HepG2 (cell line): ENCODE results near the gene CA10. TPM values are rescaled to one million over a fixed set of nuclear protein-coding genes. Genes with fewer than 3 reads are reported as not detected.

Experiments used
- ATAC-seq: fragments of 200-7000 bp; cut with Tn5 transposase; 3 replicates; pipeline ENCODE4 v1.9.1; 2020; ENCODE audit warnings: mild to moderate bottlenecking, moderate library complexity
- BruUV-seq: library from RNA; stranded (reverse); fragments of 400-500 nt; replicated peaks from 2 replicates; lab custom pipeline; 2021; lab: Mats Ljungman, UMichigan
- CTCF ChIA-PET: fragments of 300-600 bp; formaldehyde crosslinking; extraction: SDS; loops from one replicate; lab custom pipeline; 2021; ENCODE audit warnings: low total read pairs, inconsistent platforms, low intra/inter-chr PET ratio; lab: Yijun Ruan, JAX
- POLR2A ChIA-PET: fragments of 350-600 bp; sonication (Branson Sonifier 250); formaldehyde crosslinking; loops from one replicate; lab custom pipeline; 2020; ENCODE audit warnings: antibody characterized with exemption, inconsistent platforms; lab: Yijun Ruan, JAX
- DNase-seq: peaks from one replicate; pipeline ENCODE4 v3.0.0-alpha.2; 2015; ENCODE audit warnings: low spot score
- FAIRE-seq: peaks from 3 replicates; lab custom pipeline; 2011; peaks lifted over from hg19 to GRCh38; lab: Jason Lieb, UNC
- H2AFZ ChIP-seq: one replicate; pipeline ENCODE4 v1.6.1; 2011; ENCODE audit warnings: low read length, inconsistent platforms
- H3K27ac ChIP-seq: fragments of 300-600 bp; 3 replicates; pipeline ENCODE4 v1.8.0; 2011; ENCODE audit warnings: mixed run types, mild to moderate bottlenecking, mixed read lengths, low read length, inconsistent platforms; ENCODE audit not compliant: insufficient read depth; ENCODE audit errors: extremely low read length
- H3K27me3 ChIP-seq, 2 experiments: fragments of 200-600 bp in 1 of 2; 2 replicates in 1 of 2; 3 replicates in 1 of 2; pipeline versions ENCODE4 v1.6.0 to v1.8.0; 2011; ENCODE audit warnings: low read length in 2 of 2, mild to moderate bottlenecking in 2 of 2, moderate library complexity in 2 of 2, inconsistent platforms in 1 of 2; ENCODE audit not compliant: insufficient read depth in 2 of 2, control insufficient read depth in 1 of 2
- H3K36me3 ChIP-seq, 2 experiments: fragments of 200-600 bp in 1 of 2; replicated peaks in 1 of 2; 2 replicates in 1 of 2; 3 replicates in 1 of 2; pipeline versions ENCODE4 v1.5.1 to v1.8.0; 2011; ENCODE audit warnings: low read length in 2 of 2, inconsistent platforms in 1 of 2; ENCODE audit not compliant: insufficient read depth in 2 of 2, control insufficient read depth in 1 of 2
- H3K4me1 ChIP-seq: 2 replicates; pipeline ENCODE4 v1.5.1; 2012; ENCODE audit warnings: low read length, inconsistent platforms; ENCODE audit not compliant: insufficient read depth
- H3K4me2 ChIP-seq: 2 replicates; pipeline ENCODE4 v1.6.0; 2011; ENCODE audit warnings: low read depth, low read length, inconsistent platforms
- H3K4me3 ChIP-seq, 3 experiments: fragments of 200-600 bp in 1 of 3; sonication (generic), shearing (Covaris generic) in 1 of 3; replicated peaks in 1 of 3; 2 replicates each; pipeline ENCODE4 v1.5.1; 2011 to 2016; ENCODE audit warnings: low read length in 3 of 3, inconsistent platforms in 2 of 3, low read depth in 2 of 3, mild to moderate bottlenecking in 2 of 3, control low read depth in 1 of 3, mixed read lengths in 1 of 3; ENCODE audit not compliant: insufficient read depth in 1 of 3
- H3K79me2 ChIP-seq: one replicate; pipeline ENCODE4 v1.6.1; 2011; ENCODE audit warnings: low read length, inconsistent platforms; ENCODE audit not compliant: insufficient read depth
- H3K9ac ChIP-seq: 2 replicates; pipeline ENCODE4 v1.6.0; 2011; ENCODE audit warnings: mild to moderate bottlenecking, low read depth, low read length, inconsistent platforms; ENCODE audit not compliant: insufficient read depth
- H3K9me3 ChIP-seq: 2 replicates; pipeline ENCODE4 v1.5.1; 2012; ENCODE audit warnings: mild to moderate bottlenecking, low read length
- H4K20me1 ChIP-seq: 2 replicates; pipeline ENCODE4 v1.6.0; 2011; ENCODE audit warnings: inconsistent platforms, mild to moderate bottlenecking, low read length, moderate library complexity; ENCODE audit not compliant: insufficient read depth
- AGO2 ChIP-seq: fragments of 200-400 bp; formaldehyde crosslinking; optimal IDR thresholded peaks from 2 replicates; pipeline ENCODE3; 2017; ENCODE audit warnings: mild to moderate bottlenecking, low read depth, low read length, moderate library complexity
- BCL6 ChIP-seq: IDR thresholded peaks from 2 replicates; pipeline ENCODE4 v1.6.1; 2016; ENCODE audit warnings: missing genetic modification reagents, missing compliant biosample characterization
- BCLAF1 ChIP-seq: fragments of 450-650 bp; IDR thresholded peaks from 2 replicates; pipeline ENCODE4 v1.6.1; 2017; ENCODE audit warnings: mild to moderate bottlenecking
- POGZ ChIP-seq: sonication (generic); formaldehyde crosslinking; IDR thresholded peaks from 2 replicates; pipeline ENCODE4 v1.4.0; 2020; ENCODE audit warnings: mild to moderate bottlenecking, missing genetic modification reagents
- ZFP41 ChIP-seq: sonication (generic); formaldehyde crosslinking; IDR thresholded peaks from 2 replicates; pipeline ENCODE4 v1.4.0; 2020; ENCODE audit warnings: mild to moderate bottlenecking, missing genetic modification reagents, borderline replicate concordance
- in situ Hi-C: cut with HindIII; loops from 2 replicates; pipeline ENCODE4 v1.10.0; 2017; ENCODE audit warnings: low pct_unique_long_range_greater_than_20kb; ENCODE audit not compliant: extremely low pct_ligation_motif_present
- intact Hi-C: fragments of 100-400 bp; cut with micrococcal nuclease; formaldehyde crosslinking; loops from one replicate; pipeline ENCODE4 v1.10.0; 2022; ENCODE audit not compliant: unreplicated experiment
- polyA plus RNA-seq, 8 experiments: library from polyadenylated mRNA; depleted of rRNA in 3 of 8; stranded (reverse) in 7 of 8; unstranded in 1 of 8; fragments of >200 nt; fragmentation: Illumina TruSeq in 4 of 8; extraction: Trizol in 4 of 8; gene quantifications; 2 replicates each; pipeline versions ENCODE4 v1.2.1 to v1.2.3, GENCODE V29; 2011 to 2016; ENCODE audit warnings: low read depth in 4 of 8, missing spikeins in 1 of 8, mixed read lengths in 1 of 8; ENCODE audit not compliant: insufficient read depth in 1 of 8
- total RNA-seq, 5 experiments: library from RNA; depleted of rRNA; stranded (reverse); fragments of >200 nt; fragmentation: Illumina TruSeq; extraction: Trizol; gene quantifications; 2 replicates each; pipeline ENCODE4 v1.2.3, GENCODE V29; 2016; ENCODE audit warnings: low read depth in 1 of 5
- TF ChIP-seq, protein P1 (sequence below): sonication (generic); formaldehyde crosslinking; IDR thresholded peaks from 2 replicates; pipeline ENCODE4 v1.4.0; 2020; ENCODE audit warnings: missing genetic modification reagents, mild to moderate bottlenecking, borderline replicate concordance

CA10 gene
- total and polyA plus RNA-seq, 2 of the 13 experiments (the other 11 are each of a cell fraction or from before 2014, with no cell fraction given), result not detected

- in situ Hi-C loops (no loop called here), intact Hi-C loops (no loop called here)
- Histone ChIP-seq H3K4me1 (no peaks in the 10 kb centered on the region), H3K9ac (no peak overlapping the region), H4K20me1 (no peaks in the 10 kb centered on the region), H2AFZ (no peak overlapping the region), H3K4me2 (no peak overlapping the region), H3K36me3 (no peaks in the 10 kb centered on the region), H3K79me2 (no peaks in the 10 kb centered on the region), H3K27me3 (no peaks in the 10 kb centered on the region), H3K27ac (no peak overlapping the region), H3K9me3 (no peaks in the 10 kb centered on the region), H3K4me3 (no peak overlapping the region)
- CTCF ChIA-PET, result no interaction called here
- no TSS peak for BruUV-seq
- no peak for DNase-seq
- POLR2A ChIA-PET, result no interaction called here
- TF ChIP-seq AGO2 (no peak), ZFP41 (CRISPR knock-in tag) (no peak), BCL6 (no peak), BCLAF1 (no peak), POGZ (CRISPR knock-in tag) (no peak)
- TF ChIP-seq, protein P1, sequence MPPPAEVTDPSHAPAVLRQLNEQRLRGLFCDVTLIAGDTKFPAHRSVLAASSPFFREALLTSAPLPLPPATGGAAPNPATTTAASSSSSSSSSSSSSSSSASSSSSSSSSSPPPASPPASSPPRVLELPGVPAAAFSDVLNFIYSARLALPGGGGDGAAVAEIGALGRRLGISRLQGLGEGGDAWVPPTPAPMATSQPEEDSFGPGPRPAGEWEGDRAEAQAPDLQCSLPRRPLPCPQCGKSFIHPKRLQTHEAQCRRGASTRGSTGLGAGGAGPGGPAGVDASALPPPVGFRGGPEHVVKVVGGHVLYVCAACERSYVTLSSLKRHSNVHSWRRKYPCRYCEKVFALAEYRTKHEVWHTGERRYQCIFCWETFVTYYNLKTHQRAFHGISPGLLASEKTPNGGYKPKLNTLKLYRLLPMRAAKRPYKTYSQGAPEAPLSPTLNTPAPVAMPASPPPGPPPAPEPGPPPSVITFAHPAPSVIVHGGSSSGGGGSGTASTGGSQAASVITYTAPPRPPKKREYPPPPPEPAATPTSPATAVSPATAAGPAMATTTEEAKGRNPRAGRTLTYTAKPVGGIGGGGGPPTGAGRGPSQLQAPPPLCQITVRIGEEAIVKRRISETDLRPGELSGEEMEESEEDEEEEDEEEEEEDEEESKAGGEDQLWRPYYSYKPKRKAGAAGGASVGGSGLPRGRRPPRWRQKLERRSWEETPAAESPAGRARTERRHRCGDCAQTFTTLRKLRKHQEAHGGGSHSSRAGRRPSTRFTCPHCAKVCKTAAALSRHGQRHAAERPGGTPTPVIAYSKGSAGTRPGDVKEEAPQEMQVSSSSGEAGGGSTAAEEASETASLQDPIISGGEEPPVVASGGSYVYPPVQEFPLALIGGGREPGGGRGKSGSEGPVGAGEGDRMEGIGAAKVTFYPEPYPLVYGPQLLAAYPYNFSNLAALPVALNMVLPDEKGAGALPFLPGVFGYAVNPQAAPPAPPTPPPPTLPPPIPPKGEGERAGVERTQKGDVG (CRISPR knock-in tag), result no peak
- no peak for FAIRE-seq
- no peak for ATAC-seq
These were observed 315.8 kb downstream of the CA10 start for GRCh38 chr17:51842763-51843162.
